K562 (cell line): ENCODE measurements around the gene GJA10. TPM values are rescaled to one million over a fixed set of nuclear protein-coding genes. Genes with fewer than 3 reads are reported as not detected.

ENCODE experiments used
- ATAC-seq: fragments of 200-7000 bp; cut with Tn5 transposase; 3 replicates; pipeline ENCODE4 v1.9.1; 2020; ENCODE audit warnings: moderate library complexity
- BruUV-seq: library from RNA; stranded (reverse); fragments of 400-500 nt; replicated peaks from 2 replicates; lab custom pipeline; 2021; lab: Mats Ljungman, UMichigan
- CTCF ChIA-PET: fragments of 300-600 bp; formaldehyde crosslinking; extraction: SDS; loops from one replicate; lab custom pipeline; 2021; ENCODE audit warnings: low intra/inter-chr PET ratio; lab: Yijun Ruan, JAX
- POLR2A ChIA-PET: fragments of 300-600, 350-650 bp; sonication (Branson Sonifier 250); formaldehyde crosslinking; extraction: SDS; loops from one replicate; lab custom pipeline; 2021; ENCODE audit warnings: antibody characterized with exemption, inconsistent platforms; lab: Yijun Ruan, JAX
- DNase-seq, 4 experiments: peaks; one replicate each; pipeline versions ENCODE4 v3.0.0 to v3.0.0-alpha.2; 2011 to 2018; ENCODE audit warnings: low spot score in 3 of 4, mixed read lengths in 3 of 4; ENCODE audit errors: extremely low read depth in 1 of 4
- FAIRE-seq: peaks from 2 replicates; lab custom pipeline; 2011; peaks lifted over from hg19 to GRCh38; lab: Jason Lieb, UNC
- H2AFZ ChIP-seq: 2 replicates; pipeline ENCODE4 v1.6.0; 2011; ENCODE audit warnings: low read depth, low read length, control low read depth, inconsistent platforms
- H3K27ac ChIP-seq: fragments of 200-600 bp; 3 replicates; pipeline ENCODE4 v1.8.0; 2011; ENCODE audit warnings: low read depth, mild to moderate bottlenecking, control low read depth, inconsistent platforms, low read length, moderate library complexity, mixed read lengths; ENCODE audit errors: extremely low read depth
- H3K27me3 ChIP-seq, 2 experiments: fragments of 300-600 bp in 1 of 2; 2 replicates in 1 of 2; 3 replicates in 1 of 2; pipeline versions ENCODE4 v1.6.0 to v1.8.0; 2011; ENCODE audit warnings: inconsistent platforms in 2 of 2, low read length in 2 of 2, mild to moderate bottlenecking in 1 of 2, mixed read lengths in 1 of 2, moderate library complexity in 1 of 2; ENCODE audit not compliant: control insufficient read depth in 2 of 2, insufficient read depth in 2 of 2
- H3K36me3 ChIP-seq: fragments of 300-600 bp; 3 replicates; pipeline ENCODE4 v1.8.0; 2011; ENCODE audit warnings: mild to moderate bottlenecking, low read length, inconsistent platforms; ENCODE audit not compliant: control insufficient read depth, insufficient read depth
- H3K4me1 ChIP-seq, 2 experiments: fragments of 200-600 bp in 1 of 2; replicated peaks in 1 of 2; 2 replicates in 1 of 2; 3 replicates in 1 of 2; pipeline versions ENCODE4 v1.5.1 to v1.8.0; 2011; ENCODE audit warnings: inconsistent platforms in 2 of 2, low read length in 2 of 2, mild to moderate bottlenecking in 1 of 2, mixed read lengths in 1 of 2, moderate library complexity in 1 of 2; ENCODE audit not compliant: control insufficient read depth in 2 of 2, insufficient read depth in 2 of 2
- H3K4me2 ChIP-seq: 2 replicates; pipeline ENCODE4 v1.6.1; 2011; ENCODE audit warnings: low read length, control low read depth, inconsistent platforms, mixed read lengths; ENCODE audit not compliant: insufficient read depth
- H3K4me3 ChIP-seq: fragments of 200-600 bp; sonication (generic), shearing (Covaris generic); 2 replicates; pipeline ENCODE4 v1.5.1; 2016; ENCODE audit warnings: control low read depth, inconsistent platforms
- H3K79me2 ChIP-seq: fragments of 200-600 bp; 3 replicates; pipeline ENCODE4 v1.8.0; 2011; ENCODE audit warnings: low read length, inconsistent platforms; ENCODE audit not compliant: control insufficient read depth, insufficient read depth
- H3K9ac ChIP-seq, 2 experiments: 2 replicates each; pipeline versions ENCODE4 v1.6.0 to v1.6.1; 2011; ENCODE audit warnings: low read depth in 2 of 2, low read length in 2 of 2, control low read depth in 1 of 2, inconsistent platforms in 1 of 2, mild to moderate bottlenecking in 1 of 2, mixed read lengths in 1 of 2; ENCODE audit not compliant: insufficient read depth in 1 of 2
- H3K9me1 ChIP-seq: one replicate; pipeline ENCODE4 v1.6.0; 2011; ENCODE audit warnings: inconsistent platforms, mild to moderate bottlenecking, low read length, moderate library complexity; ENCODE audit not compliant: control insufficient read depth, insufficient read depth
- H3K9me3 ChIP-seq: replicated peaks from 2 replicates; pipeline ENCODE4 v1.5.1; 2011; ENCODE audit warnings: low read depth, low read length, inconsistent platforms; ENCODE audit not compliant: control insufficient read depth, insufficient read depth
- H4K20me1 ChIP-seq: replicated peaks from 2 replicates; pipeline ENCODE4 v1.6.1; 2011; ENCODE audit warnings: low read length, inconsistent platforms, mixed read lengths; ENCODE audit not compliant: control insufficient read depth, insufficient read depth
- ELF4 ChIP-seq: fragments of 450-650 bp; formaldehyde crosslinking; IDR thresholded peaks from 2 replicates; pipeline ENCODE4 v1.4.0; 2022; ENCODE audit warnings: missing genetic modification characterization
- NFIC ChIP-seq: fragments of 450-650 bp; IDR thresholded peaks from 2 replicates; pipeline ENCODE4 v1.6.1; 2017; ENCODE audit warnings: mild to moderate bottlenecking, inconsistent platforms
- THAP7 ChIP-seq: fragments of 250-450 bp; sonication (Bioruptor Pico); IDR thresholded peaks from 2 replicates; pipeline ENCODE4 v1.5.0; 2021
- UBTF ChIP-seq, 2 experiments: IDR thresholded peaks; 2 replicates each; pipeline ENCODE4 v1.6.1; 2012; ENCODE audit warnings: improper control_type of control experiment in 2 of 2, low read depth in 2 of 2, low read length in 2 of 2, borderline replicate concordance in 1 of 2
- ZNF668 ChIP-seq: fragments of 250-450 bp; sonication (Bioruptor Pico); IDR thresholded peaks from 2 replicates; pipeline ENCODE4 v1.8.0; 2022; ENCODE audit warnings: mild to moderate bottlenecking, inconsistent platforms
- WGBS: fragments of 100-300 bp; shearing (Covaris generic); methylation state at CpG from one replicate; pipeline ENCODE4 v1.1.6; 2016; ENCODE audit warnings: low coverage, mixed read lengths; ENCODE audit not compliant: insufficient coverage; ENCODE audit errors: missing lambda C conversion rate; 5-methylcytosine and 5-hydroxymethylcytosine counted together
- in situ Hi-C: fragments of 300-500 bp; cut with MboI; formaldehyde crosslinking; loops from 4 replicates; pipeline ENCODE4 v1.15.0; 2018; ENCODE audit warnings: inconsistent platforms, mixed read lengths
- intact Hi-C: fragments of 100-400 bp; cut with micrococcal nuclease; formaldehyde crosslinking; loops from 2 replicates; pipeline ENCODE4 v1.14.2; 2022
- polyA plus RNA-seq, 8 experiments: library from polyadenylated mRNA; depleted of rRNA in 4 of 8; stranded (reverse) in 5 of 8; unstranded in 3 of 8; fragments of >200 nt; fragmentation: Nextera tagmentation in 2 of 8; fragmentation: Illumina TruSeq in 1 of 8; extraction: Ambion mirVana in 2 of 8; extraction: Trizol in 1 of 8; gene quantifications; 2 replicates each; pipeline versions ENCODE4 v1.2.1 to v1.2.3, GENCODE V29; 2011 to 2014; ENCODE audit warnings: inconsistent platforms in 1 of 8, missing spikeins in 1 of 8
- total RNA-seq, 7 experiments: library from RNA; depleted of rRNA in 6 of 7; stranded (reverse); fragments of >200 nt in 6 of 7; fragmentation: Illumina TruSeq in 2 of 7; extraction: Trizol in 2 of 7; gene quantifications; 2 replicates each; pipeline versions ENCODE4 v1.2.1 to v1.2.3, GENCODE V29; 2011 to 2021; ENCODE audit warnings: low replicate concordance in 1 of 7

GJA10 gene
- total and polyA plus RNA-seq, 9 of the 15 experiments (the other 6 are each of a cell fraction or from before 2014, with no cell fraction given): not detected

DNA sequence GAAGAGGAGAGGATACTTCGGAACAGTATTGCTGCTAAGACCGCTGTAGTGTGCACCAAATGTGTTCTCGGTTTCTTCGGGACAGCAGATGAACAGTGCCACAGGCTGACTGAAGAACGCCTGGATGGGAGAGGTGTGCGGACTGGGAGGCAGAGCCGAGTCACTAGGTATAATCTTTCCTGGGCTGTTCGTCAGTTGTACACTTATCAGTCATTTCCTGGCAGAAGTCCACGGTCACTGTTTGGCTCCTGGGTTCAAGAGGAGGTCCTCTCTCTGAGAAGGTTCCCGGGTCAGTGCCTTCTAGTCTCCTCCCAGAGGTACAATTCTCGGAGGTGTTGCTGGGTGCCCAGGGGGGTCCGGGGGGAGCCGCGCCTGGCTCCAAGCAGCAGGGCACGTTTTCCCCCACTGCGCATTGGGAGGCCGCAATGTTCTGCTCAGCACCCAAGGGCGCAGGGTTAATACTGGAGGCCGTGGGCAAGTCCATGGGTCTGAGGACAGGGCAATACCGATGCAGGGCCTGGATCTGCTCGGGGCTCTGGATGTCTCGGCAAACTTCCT, 38.1 kb downstream of the GJA10 start:
- Histone ChIP-seq H3K36me3 (no peaks in the 10 kb centered on the region; the same call in 2 of the 3 replicates), H3K9ac (peak overlapping the region in 1 of 2 experiments; percentile 20; a peak in 1 of 4 replicates), H3K9me3 (no peaks in the 10 kb centered on the region), H3K4me1 (peaks cover 10 to 14% of the 10 kb centered on the region in 2 experiments; a peak in 3 of 5 replicates), H3K79me2 (no peaks in the 10 kb centered on the region), H3K27me3 (peaks cover under 1 to 6% of the 10 kb centered on the region in 2 experiments; a peak in 3 of 5 replicates), H4K20me1 (no peaks in the 10 kb centered on the region), H3K9me1 (no peaks in the 10 kb centered on the region), H3K27ac (no peak overlapping the region), H3K4me3 (no peak overlapping the region), H3K4me2 (peak overlapping the region; percentile 16; the same call in 1 of the 2 replicates), H2AFZ (peak overlapping the region; percentile 67)
- CTCF ChIA-PET: no interaction called here
- WGBS: 29% methylated on average over 17 of the region's 22 CpGs
- no peak for TF ChIP-seq ZNF668 (CRISPR knock-in tag)
- no peak for TF ChIP-seq THAP7 (CRISPR knock-in tag)
- TF ChIP-seq UBTF (IDR thresholded peaks at IDR 0.05; ENCODE audit: borderline replicate concordance in 1 of 2, low read depth in 2 of 2, low read length in 2 of 2): 0 out of 4 replicates have a peak, but pooled peaks of 1 of the 2 experiments have one; percentile 41
- peak; percentile 36; the same call in 1 of the 2 replicates for TF ChIP-seq NFIC
- TF ChIP-seq ELF4 (CRISPR knock-in tag): no peak
- in situ Hi-C loops: no loop called here
- BruUV-seq: no TSS peak
- POLR2A ChIA-PET: no interaction called here
- intact Hi-C loops: no loop called here
- peak; percentile 68 for ATAC-seq
- peak in 2 of 4 experiments; percentile 51 to 53 for DNase-seq
- no peak for FAIRE-seq
